Activated gamma-delta T cell treated with Interleukin-2 at 50 U/mL for 16 hours (primary cell): Measurements from ENCODE around the gene HOXA10.

Experiments
- DNase-seq: peaks from one replicate; pipeline ENCODE4 v3.0.0-alpha.2; 2020

Gene HOXA10

GRCh38 chr7:27179030-27179429, 4.9 kb upstream of the HOXA10 start:
- no peak for DNase-seq

GRCh38 chr7:27178366-27178765, 4.2 kb upstream of the HOXA10 start:
- no peak for DNase-seq

- DNase-seq: no peak
Measured at GRCh38 chr7:27177795-27178320, 3.7 kb upstream of the HOXA10 start.

GRCh38 chr7:27176962-27177794, 3.1 kb upstream of the HOXA10 start:
- no peak for DNase-seq

- no peak for DNase-seq
Measured at GRCh38 chr7:27176524-27176845, 2.4 kb upstream of the HOXA10 start.

GRCh38 chr7:27175626-27176523, 1.8 kb upstream of the HOXA10 start:
- no peak for DNase-seq

GRCh38 chr7:27174874-27175625, 930 bp upstream of the HOXA10 start:
- no peak for DNase-seq

- no peak for DNase-seq
Measured at GRCh38 chr7:27173511-27173955, 587 bp downstream of the HOXA10 start.

- no peak for DNase-seq
Measured at GRCh38 chr7:27172823-27173510, 1.2 kb downstream of the HOXA10 start.

GRCh38 chr7:27172315-27172774, 1.8 kb downstream of the HOXA10 start:
- no peak for DNase-seq

- DNase-seq: no peak
Measured at GRCh38 chr7:27171637-27172314, 2.3 kb downstream of the HOXA10 start.

GRCh38 chr7:27171325-27171636, 2.8 kb downstream of the HOXA10 start:
- DNase-seq: no peak

- DNase-seq: no peak
Measured at GRCh38 chr7:27170426-27171324, 3.4 kb downstream of the HOXA10 start.

GRCh38 chr7:27169658-27170425, 4.3 kb downstream of the HOXA10 start:
- no peak for DNase-seq

- no peak for DNase-seq
Measured at GRCh38 chr7:27168265-27168947, 5.7 kb downstream of the HOXA10 start.

- no peak for DNase-seq
Measured at GRCh38 chr7:27167916-27168264, 6.2 kb downstream of the HOXA10 start.

- no peak for DNase-seq
Measured at GRCh38 chr7:27166531-27167505, 7.3 kb downstream of the HOXA10 start.

GRCh38 chr7:27165996-27166530, 8.1 kb downstream of the HOXA10 start:
- DNase-seq: no peak
